H9 (cell line): Measurements from ENCODE around the gene SH3RF3. TPM values are rescaled to one million over a fixed set of nuclear protein-coding genes. Genes with fewer than 3 reads are reported as not detected.

Experiments
- DNase-seq: peaks from one replicate; pipeline ENCODE4 v3.0.0-alpha.2; 2017
- H2AFZ ChIP-seq: one replicate; pipeline ENCODE4 v1.6.1; 2013; ENCODE audit warnings: mild to moderate bottlenecking, low read length, control low read depth, moderate library complexity
- H2AK5ac ChIP-seq: 2 replicates; pipeline ENCODE4 v1.6.1; 2013; ENCODE audit warnings: low read length, control low read depth, mixed read lengths; ENCODE audit not compliant: insufficient read length
- H2BK120ac ChIP-seq: one replicate; pipeline ENCODE4 v1.6.1; 2013; ENCODE audit warnings: low read depth, mild to moderate bottlenecking, low read length, control low read depth, inconsistent platforms; ENCODE audit not compliant: poor library complexity, severe bottlenecking
- H2BK12ac ChIP-seq: 2 replicates; pipeline ENCODE4 v1.6.1; 2013; ENCODE audit warnings: low read length, control low read depth, mixed read lengths, low read depth; ENCODE audit not compliant: insufficient read length
- H2BK15ac ChIP-seq: 2 replicates; pipeline ENCODE4 v1.6.1; 2013; ENCODE audit warnings: low read depth, low read length, control low read depth
- H2BK20ac ChIP-seq: one replicate; pipeline ENCODE4 v1.6.1; 2013; ENCODE audit warnings: low read depth, mild to moderate bottlenecking, low read length, control low read depth, inconsistent platforms; ENCODE audit not compliant: poor library complexity, severe bottlenecking
- H2BK5ac ChIP-seq: 2 replicates; pipeline ENCODE4 v1.6.1; 2013; ENCODE audit warnings: low read length, control low read depth, mixed read lengths; ENCODE audit not compliant: insufficient read length
- H3K14ac ChIP-seq: 2 replicates; pipeline ENCODE4 v1.6.1; 2013; ENCODE audit warnings: low read length, control low read depth; ENCODE audit not compliant: insufficient read depth
- H3K18ac ChIP-seq: 2 replicates; pipeline ENCODE4 v1.6.1; 2013; ENCODE audit warnings: low read depth, mild to moderate bottlenecking, mixed read lengths, low read length, control low read depth; ENCODE audit not compliant: insufficient read length
- H3K23ac ChIP-seq: 2 replicates; pipeline ENCODE4 v1.6.1; 2013; ENCODE audit warnings: low read length, control low read depth, mixed read lengths, low read depth; ENCODE audit not compliant: insufficient read length
- H3K23me2 ChIP-seq: 2 replicates; pipeline ENCODE4 v1.6.1; 2013; ENCODE audit warnings: low read depth, mild to moderate bottlenecking, mixed read lengths, low read length, control low read depth; ENCODE audit not compliant: insufficient read length, poor library complexity, severe bottlenecking
- H3K27ac ChIP-seq: 2 replicates; pipeline ENCODE4 v1.5.1; 2013; ENCODE audit warnings: low read length, control low read depth, mixed read lengths, low read depth; ENCODE audit not compliant: insufficient read length
- H3K27me3 ChIP-seq: 2 replicates; pipeline ENCODE4 v1.6.1; 2013; ENCODE audit warnings: low read length, control low read depth, inconsistent platforms; ENCODE audit not compliant: insufficient read depth
- H3K4ac ChIP-seq: 2 replicates; pipeline ENCODE4 v1.6.1; 2013; ENCODE audit warnings: low read depth, mild to moderate bottlenecking, control low read depth, inconsistent platforms, low read length, moderate library complexity
- H3K4me1 ChIP-seq: 2 replicates; pipeline ENCODE4 v1.6.1; 2013; ENCODE audit warnings: low read length, control low read depth, inconsistent platforms; ENCODE audit not compliant: insufficient read depth
- H3K4me2 ChIP-seq: 2 replicates; pipeline ENCODE4 v1.6.1; 2013; ENCODE audit warnings: low read length, control low read depth, mixed read lengths; ENCODE audit not compliant: insufficient read length, insufficient read depth
- H3K56ac ChIP-seq: 2 replicates; pipeline ENCODE4 v1.6.1; 2013; ENCODE audit warnings: low read depth, mild to moderate bottlenecking, mixed read lengths, low read length, control low read depth; ENCODE audit not compliant: insufficient read length
- H3K79me1 ChIP-seq: 2 replicates; pipeline ENCODE4 v1.6.1; 2013; ENCODE audit warnings: low read depth, mild to moderate bottlenecking, moderate library complexity, low read length, control low read depth, inconsistent platforms; ENCODE audit not compliant: insufficient read depth, poor library complexity, severe bottlenecking
- H3K79me2 ChIP-seq: 2 replicates; pipeline ENCODE4 v1.6.1; 2013; ENCODE audit warnings: low read length, control low read depth, inconsistent platforms; ENCODE audit not compliant: insufficient read depth
- H3K9ac ChIP-seq: 2 replicates; pipeline ENCODE4 v1.6.1; 2013; ENCODE audit warnings: low read length, control low read depth, mixed read lengths; ENCODE audit not compliant: insufficient read length; ENCODE audit errors: extremely low read depth
- H3K9me3 ChIP-seq: one replicate; pipeline ENCODE4 v1.6.1; 2013; ENCODE audit warnings: low read depth, low read length, inconsistent platforms; ENCODE audit not compliant: control insufficient read depth
- H3T11ph ChIP-seq: one replicate; pipeline ENCODE4 v1.6.1; 2013; ENCODE audit warnings: mild to moderate bottlenecking, low read length, control low read depth, inconsistent platforms
- H4K20me1 ChIP-seq: one replicate; pipeline ENCODE4 v1.6.1; 2013; ENCODE audit not compliant: control insufficient read depth, insufficient read length, insufficient read depth
- H4K5ac ChIP-seq: 2 replicates; pipeline ENCODE4 v1.6.1; 2013; ENCODE audit warnings: low read depth, mild to moderate bottlenecking, mixed read lengths, low read length, control low read depth; ENCODE audit not compliant: insufficient read length
- H4K8ac ChIP-seq: replicated peaks from 2 replicates; pipeline ENCODE4 v1.6.1; 2013; ENCODE audit warnings: low read length, control low read depth, mixed read lengths, low read depth; ENCODE audit not compliant: insufficient read length
- H4K91ac ChIP-seq: 2 replicates; pipeline ENCODE4 v1.6.1; 2013; ENCODE audit warnings: low read depth, mild to moderate bottlenecking, moderate library complexity, mixed read lengths, low read length, control low read depth; ENCODE audit not compliant: insufficient read length
- H3K27ac Mint-ChIP-seq, 3 experiments: 2 replicates in 2 of 3; 3 replicates in 1 of 3; pipeline ENCODE4 v1.8.0; 2020 to 2021; ENCODE audit warnings: mixed read lengths in 3 of 3, mild to moderate bottlenecking in 1 of 3, moderate library complexity in 1 of 3
- H3K27me3 Mint-ChIP-seq: 2 replicates; pipeline ENCODE4 v1.8.0; 2021; ENCODE audit warnings: low read depth, mild to moderate bottlenecking, moderate library complexity, mixed read lengths
- H3K36me3 Mint-ChIP-seq, 3 experiments: 2 replicates in 2 of 3; 3 replicates in 1 of 3; pipeline ENCODE4 v1.8.0; 2020 to 2021; ENCODE audit warnings: low read depth in 3 of 3, mixed read lengths in 3 of 3; ENCODE audit not compliant: insufficient read depth in 1 of 3
- H3K4me1 Mint-ChIP-seq, 2 experiments: 2 replicates each; pipeline ENCODE4 v1.8.0; 2020; ENCODE audit warnings: mixed read lengths in 2 of 2
- H3K4me3 Mint-ChIP-seq, 2 experiments: 2 replicates in 1 of 2; 3 replicates in 1 of 2; pipeline ENCODE4 v1.8.0; 2020 to 2021; ENCODE audit warnings: mild to moderate bottlenecking in 2 of 2, mixed read lengths in 2 of 2, moderate library complexity in 1 of 2
- H3K9me3 Mint-ChIP-seq, 2 experiments: 2 replicates in 1 of 2; 3 replicates in 1 of 2; pipeline ENCODE4 v1.8.0; 2020; ENCODE audit warnings: mild to moderate bottlenecking in 2 of 2, mixed read lengths in 2 of 2, moderate library complexity in 1 of 2
- CTCF ChIP-seq: fragments of 200-600 bp; sonication (generic); conservative IDR thresholded peaks from 3 replicates; pipeline ENCODE4 v1.8.0; 2021; ENCODE audit warnings: antibody characterized with exemption, mild to moderate bottlenecking
- WGBS: extraction: QIAGEN DNeasy Blood & Tissue Kit; methylation state at CpG from one replicate; pipeline ENCODE4 v1.1.7; 2013; ENCODE audit warnings: missing lambda C conversion rate, low lambda C conversion rate, mixed read lengths; ENCODE audit not compliant: insufficient read length; ENCODE audit errors: extremely low coverage; 5-methylcytosine and 5-hydroxymethylcytosine counted together
- total RNA-seq: library from RNA; stranded (reverse); gene quantifications from 2 replicates; pipeline ENCODE4 v1.2.1, GENCODE V29; 2021

Gene SH3RF3
- total RNA-seq, 1 experiment from 2014 or later, result 0.46 TPM

GRCh38 chr2:109226622-109227021 is 97.6 kb downstream of the SH3RF3 start:
- H3K79me1 ChIP-seq, result no peaks in the 10 kb centered on the region
- H3K14ac ChIP-seq, result no peak overlapping the region
- no peak overlapping the region for H2BK20ac ChIP-seq
- no peak overlapping the region for H3K56ac ChIP-seq
- no peak overlapping the region for H2BK12ac ChIP-seq
- no peak overlapping the region for H4K91ac ChIP-seq
- H3K4me1 Mint-ChIP-seq, result peaks cover 13 to 16% of the 10 kb centered on the region in 2 experiments
- H3K18ac ChIP-seq, result no peak overlapping the region
- no peak overlapping the region for H3K4ac ChIP-seq
- no peaks in the 10 kb centered on the region for H3K23me2 ChIP-seq
- H3K23ac ChIP-seq, result no peak overlapping the region
- H3K9ac ChIP-seq, result no peak overlapping the region
- no peak overlapping the region for H4K5ac ChIP-seq
- no peak overlapping the region for H3T11ph ChIP-seq
- no peak for TF ChIP-seq CTCF
- no peaks in the 10 kb centered on the region for H3K27me3 ChIP-seq
- no peak overlapping the region for H4K8ac ChIP-seq
- H3K9me3 Mint-ChIP-seq, result no peaks in the 10 kb centered on the region
- H4K20me1 ChIP-seq, result no peaks in the 10 kb centered on the region
- H2AK5ac ChIP-seq, result no peak overlapping the region
- no peak overlapping the region for H2BK15ac ChIP-seq
- no peak for DNase-seq
- H3K27me3 Mint-ChIP-seq, result peaks cover 2% of the 10 kb centered on the region
- no peak overlapping the region for H3K4me3 Mint-ChIP-seq
- WGBS, result no CpG with 5 or more reads among the region's 6 CpGs
- no peak overlapping the region for H2AFZ ChIP-seq
- no peaks in the 10 kb centered on the region for H3K36me3 Mint-ChIP-seq
- no peaks in the 10 kb centered on the region for H3K79me2 ChIP-seq
- no peaks in the 10 kb centered on the region for H3K9me3 ChIP-seq
- no peak overlapping the region for H3K4me2 ChIP-seq
- no peak overlapping the region for H3K27ac ChIP-seq
- no peak overlapping the region for H2BK120ac ChIP-seq
- peaks cover 9% of the 10 kb centered on the region; the same call in 1 of the 2 replicates for H3K4me1 ChIP-seq
- no peak overlapping the region for H3K27ac Mint-ChIP-seq
- no peak overlapping the region for H2BK5ac ChIP-seq
